Mesenchymal stem cell (in vitro differentiated cells and primary cell): Measurements from ENCODE around the gene HHEX.

Source experiments
- DNase-seq: peaks from one replicate; pipeline ENCODE4 v3.0.0-alpha.2; 2013
- H2AFZ ChIP-seq: one replicate; pipeline ENCODE4 v1.6.1; 2013; ENCODE audit warnings: low read depth, mild to moderate bottlenecking, control low read depth, inconsistent platforms, low read length, moderate library complexity
- H2AK5ac ChIP-seq: 2 replicates; pipeline ENCODE4 v1.6.1; 2013; ENCODE audit warnings: low read length, moderate library complexity, mild to moderate bottlenecking, inconsistent platforms; ENCODE audit not compliant: severe bottlenecking
- H2BK120ac ChIP-seq: one replicate; pipeline ENCODE4 v1.6.1; 2013; ENCODE audit warnings: low read depth, mild to moderate bottlenecking, inconsistent platforms, low read length, moderate library complexity
- H2BK12ac ChIP-seq, 2 experiments: one replicate each; pipeline ENCODE4 v1.6.1; 2013; ENCODE audit warnings: inconsistent platforms in 2 of 2, low read length in 2 of 2, mild to moderate bottlenecking in 2 of 2, moderate library complexity in 2 of 2, control low read depth in 1 of 2
- H2BK15ac ChIP-seq: one replicate; pipeline ENCODE4 v1.6.1; 2013; ENCODE audit warnings: mild to moderate bottlenecking, low read depth, inconsistent platforms; ENCODE audit not compliant: poor library complexity, severe bottlenecking
- H2BK5ac ChIP-seq: 2 replicates; pipeline ENCODE4 v1.6.1; 2013; ENCODE audit warnings: low read depth, mild to moderate bottlenecking, low read length, control low read depth, inconsistent platforms; ENCODE audit not compliant: poor library complexity, severe bottlenecking
- H3K14ac ChIP-seq, 2 experiments: one replicate each; pipeline ENCODE4 v1.6.1; 2013; ENCODE audit warnings: inconsistent platforms in 2 of 2, low read length in 2 of 2, control low read depth in 1 of 2, mild to moderate bottlenecking in 1 of 2, moderate library complexity in 1 of 2
- H3K18ac ChIP-seq, 2 experiments: one replicate each; pipeline ENCODE4 v1.6.1; 2013; ENCODE audit warnings: inconsistent platforms in 2 of 2, low read length in 2 of 2, control low read depth in 1 of 2, low read depth in 1 of 2, mild to moderate bottlenecking in 1 of 2
- H3K23ac ChIP-seq, 2 experiments: one replicate each; pipeline ENCODE4 v1.6.1; 2013; ENCODE audit warnings: inconsistent platforms in 2 of 2, low read length in 2 of 2, mild to moderate bottlenecking in 2 of 2, moderate library complexity in 2 of 2, control low read depth in 1 of 2
- H3K27ac ChIP-seq: 2 replicates; pipeline ENCODE4 v1.5.1; 2013; ENCODE audit warnings: mild to moderate bottlenecking, moderate library complexity, low read length, control low read depth, inconsistent platforms; ENCODE audit not compliant: poor library complexity, severe bottlenecking
- H3K27me3 ChIP-seq, 2 experiments: 2 replicates each; pipeline versions ENCODE4 v1.6.1 to v1.7.0; 2013; ENCODE audit warnings: low read length in 2 of 2, mild to moderate bottlenecking in 2 of 2, moderate library complexity in 2 of 2, control low read depth in 1 of 2, inconsistent platforms in 1 of 2; ENCODE audit not compliant: control insufficient read depth in 1 of 2, insufficient read depth in 1 of 2
- H3K36me3 ChIP-seq, 2 experiments: 2 replicates each; pipeline versions ENCODE4 v1.6.1 to v1.7.0; 2013; ENCODE audit warnings: low read length in 2 of 2, control low read depth in 1 of 2, inconsistent platforms in 1 of 2, low read depth in 1 of 2, mild to moderate bottlenecking in 1 of 2; ENCODE audit not compliant: insufficient read depth in 2 of 2, control insufficient read depth in 1 of 2
- H3K4ac ChIP-seq, 2 experiments: one replicate each; pipeline ENCODE4 v1.6.1; 2013; ENCODE audit warnings: inconsistent platforms in 2 of 2, low read length in 2 of 2, mild to moderate bottlenecking in 2 of 2, moderate library complexity in 2 of 2, control low read depth in 1 of 2, low read depth in 1 of 2
- H3K4me1 ChIP-seq: 2 replicates; pipeline ENCODE4 v1.6.1; 2013; ENCODE audit warnings: low read depth, low read length, control low read depth; ENCODE audit not compliant: control insufficient read depth, insufficient read depth
- H3K4me2 ChIP-seq: 2 replicates; pipeline ENCODE4 v1.6.1; 2013; ENCODE audit warnings: low read length, mild to moderate bottlenecking, inconsistent platforms; ENCODE audit not compliant: poor library complexity, severe bottlenecking
- H3K4me3 ChIP-seq, 2 experiments: 2 replicates each; pipeline versions ENCODE4 v1.5.1 to v1.7.0; 2013; ENCODE audit warnings: low read length in 2 of 2, mild to moderate bottlenecking in 2 of 2, control low read depth in 1 of 2, low read depth in 1 of 2; ENCODE audit not compliant: insufficient read depth in 1 of 2
- H3K79me1 ChIP-seq: replicated peaks from 2 replicates; pipeline ENCODE4 v1.6.1; 2013; ENCODE audit warnings: mild to moderate bottlenecking, control low read depth, low read length, inconsistent platforms; ENCODE audit not compliant: poor library complexity, severe bottlenecking
- H3K9ac ChIP-seq: 2 replicates; pipeline ENCODE4 v1.7.0; 2013; ENCODE audit warnings: mild to moderate bottlenecking, low read length, moderate library complexity
- H3K9me3 ChIP-seq: 2 replicates; pipeline ENCODE4 v1.7.0; 2013; ENCODE audit warnings: mild to moderate bottlenecking, low read length; ENCODE audit not compliant: control insufficient read depth
- H4K8ac ChIP-seq: one replicate; pipeline ENCODE4 v1.6.1; 2013; ENCODE audit warnings: inconsistent platforms, mild to moderate bottlenecking, low read length, moderate library complexity
- H4K91ac ChIP-seq: one replicate; pipeline ENCODE4 v1.6.1; 2013; ENCODE audit warnings: mild to moderate bottlenecking, low read length, inconsistent platforms
- WGBS: methylation state at CpG from one replicate; pipeline ENCODE4 v1.1.7; 2013; ENCODE audit warnings: mixed read lengths; 5-methylcytosine and 5-hydroxymethylcytosine counted together

The HHEX gene

GRCh38 chr10:92692080-92692671 is 2.4 kb downstream of the HHEX start:
- peaks cover 37 to 87% of the 10 kb centered on the region in 2 experiments for H3K27me3 ChIP-seq
- no peaks in the 10 kb centered on the region for H3K9me3 ChIP-seq
- no peak overlapping the region for H2AK5ac ChIP-seq
- no peak overlapping the region for H2BK120ac ChIP-seq
- no peak overlapping the region for H2BK15ac ChIP-seq
- H4K8ac ChIP-seq = peak overlapping the region; percentile 50
- no peak overlapping the region for H4K91ac ChIP-seq
- no peak overlapping the region for H3K9ac ChIP-seq
- H3K4ac ChIP-seq = peak overlapping the region in 1 of 2 experiments; percentile 1
- 12% methylated on average over 34 of the region's 34 CpGs for WGBS
- no peak overlapping the region for H3K23ac ChIP-seq
- H3K14ac ChIP-seq = peak overlapping the region in 1 of 2 experiments; percentile 22
- H3K79me1 ChIP-seq = no peaks in the 10 kb centered on the region
- H3K4me1 ChIP-seq = peaks cover 26% of the 10 kb centered on the region
- H3K4me3 ChIP-seq = no peak overlapping the region
- no peak overlapping the region for H3K27ac ChIP-seq
- H2BK12ac ChIP-seq = no peak overlapping the region
- peak overlapping the region in 1 of 2 experiments; percentile 58 for H3K18ac ChIP-seq
- H2AFZ ChIP-seq = no peak overlapping the region
- H3K36me3 ChIP-seq = peaks cover 0 to 3% of the 10 kb centered on the region in 2 experiments
- peak overlapping the region; percentile 12 for H3K4me2 ChIP-seq
- no peak overlapping the region for H2BK5ac ChIP-seq
- no peak for DNase-seq

DNA sequence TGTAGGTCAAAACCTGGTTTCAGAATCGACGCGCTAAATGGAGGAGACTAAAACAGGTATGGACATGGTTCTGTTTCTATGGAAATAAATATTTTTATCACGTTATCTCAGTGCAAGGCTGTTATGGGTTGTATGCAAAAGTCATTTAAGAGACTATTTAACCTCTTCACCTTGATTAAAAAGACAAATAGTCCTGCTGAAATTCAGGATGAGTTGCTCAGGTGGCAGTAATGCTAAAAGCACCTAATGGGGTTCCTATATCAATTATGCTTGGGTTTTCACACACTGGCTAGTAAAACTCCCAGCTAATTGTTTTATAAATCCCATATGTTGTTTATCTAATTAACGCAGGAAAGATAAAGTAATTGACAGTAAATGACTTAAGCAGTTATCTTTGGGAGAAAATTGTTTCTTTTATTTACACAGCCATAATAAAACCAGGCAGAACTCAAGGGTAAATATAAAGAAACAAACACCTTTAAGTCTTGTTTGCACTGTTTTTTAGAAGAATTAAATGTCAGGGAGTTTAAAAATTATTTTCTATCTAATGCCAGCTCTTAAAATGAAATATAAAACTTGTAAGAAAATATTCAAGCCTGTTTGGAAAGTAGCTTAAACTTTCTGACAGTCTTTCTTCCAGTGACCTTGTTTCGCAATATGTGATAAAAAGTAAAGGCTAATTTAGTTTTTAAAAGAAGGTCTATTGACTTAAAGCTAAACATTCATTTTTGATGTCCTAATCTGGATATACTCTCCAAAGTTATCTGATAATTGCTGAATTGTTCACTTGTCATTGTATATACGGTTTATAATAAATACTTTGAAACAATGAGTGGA is 3.2 kb downstream of the HHEX start:
- peaks cover 26% of the 10 kb centered on the region for H3K4me1 ChIP-seq
- H3K14ac ChIP-seq = no peak overlapping the region
- H2BK5ac ChIP-seq = no peak overlapping the region
- no peak overlapping the region for H2BK15ac ChIP-seq
- no peak overlapping the region for H2AK5ac ChIP-seq
- H3K79me1 ChIP-seq = no peaks in the 10 kb centered on the region
- H2AFZ ChIP-seq = no peak overlapping the region
- peaks cover 0 to 3% of the 10 kb centered on the region in 2 experiments for H3K36me3 ChIP-seq
- H3K9ac ChIP-seq = no peak overlapping the region
- no peak overlapping the region for H3K23ac ChIP-seq
- peaks cover 34 to 82% of the 10 kb centered on the region in 2 experiments for H3K27me3 ChIP-seq
- no peak overlapping the region for H2BK12ac ChIP-seq
- no peak overlapping the region for H2BK120ac ChIP-seq
- H3K9me3 ChIP-seq = no peaks in the 10 kb centered on the region
- H4K91ac ChIP-seq = no peak overlapping the region
- peak; percentile 6 for DNase-seq
- no CpG with 5 or more reads among the region's 7 CpGs for whole genome bisulfite sequencing
- no peak overlapping the region for H3K4ac ChIP-seq
- H3K27ac ChIP-seq = no peak overlapping the region
- H4K8ac ChIP-seq = no peak overlapping the region
- no peak overlapping the region for H3K18ac ChIP-seq
- H3K4me2 ChIP-seq = peak overlapping the region; percentile 12
- no peak overlapping the region for H3K4me3 ChIP-seq

DNA sequence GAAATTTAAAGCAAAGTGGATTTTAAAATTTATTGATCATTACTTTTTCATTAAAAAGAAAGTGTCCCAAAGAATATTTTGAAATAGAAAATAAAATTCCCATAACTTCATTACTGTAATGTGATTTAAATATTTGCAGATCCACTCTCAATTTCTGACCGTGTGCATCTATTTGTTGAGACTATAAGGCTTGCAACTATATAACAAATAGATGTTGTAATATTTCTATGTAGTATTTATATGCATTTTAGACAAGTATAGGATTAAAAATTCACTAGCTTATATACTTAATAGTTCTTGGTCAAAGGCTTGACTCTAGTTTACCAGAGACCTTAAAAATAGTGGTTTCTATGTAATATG is 3.8 kb downstream of the HHEX start:
- Histone ChIP-seq H3K79me1 (no peaks in the 10 kb centered on the region), H3K4me3 (no peak overlapping the region), H3K18ac (no peak overlapping the region), H3K9me3 (no peaks in the 10 kb centered on the region), H3K4me2 (no peak overlapping the region), H2BK15ac (no peak overlapping the region), H2AK5ac (no peak overlapping the region), H2BK12ac (no peak overlapping the region), H3K27ac (no peak overlapping the region), H4K8ac (no peak overlapping the region), H2BK120ac (no peak overlapping the region), H3K4ac (no peak overlapping the region), H3K23ac (no peak overlapping the region), H3K9ac (no peak overlapping the region), H3K27me3 (peaks cover 28 to 77% of the 10 kb centered on the region in 2 experiments), H2AFZ (no peak overlapping the region), H2BK5ac (no peak overlapping the region), H4K91ac (no peak overlapping the region), H3K14ac (no peak overlapping the region), H3K36me3 (peaks cover 0 to 3% of the 10 kb centered on the region in 2 experiments), H3K4me1 (peaks cover 26% of the 10 kb centered on the region)
- DNase-seq = no peak
- no CpG with 5 or more reads among the region's 1 CpG for WGBS
